ENCODE measurements around the gene KCNQ1.

DNA sequence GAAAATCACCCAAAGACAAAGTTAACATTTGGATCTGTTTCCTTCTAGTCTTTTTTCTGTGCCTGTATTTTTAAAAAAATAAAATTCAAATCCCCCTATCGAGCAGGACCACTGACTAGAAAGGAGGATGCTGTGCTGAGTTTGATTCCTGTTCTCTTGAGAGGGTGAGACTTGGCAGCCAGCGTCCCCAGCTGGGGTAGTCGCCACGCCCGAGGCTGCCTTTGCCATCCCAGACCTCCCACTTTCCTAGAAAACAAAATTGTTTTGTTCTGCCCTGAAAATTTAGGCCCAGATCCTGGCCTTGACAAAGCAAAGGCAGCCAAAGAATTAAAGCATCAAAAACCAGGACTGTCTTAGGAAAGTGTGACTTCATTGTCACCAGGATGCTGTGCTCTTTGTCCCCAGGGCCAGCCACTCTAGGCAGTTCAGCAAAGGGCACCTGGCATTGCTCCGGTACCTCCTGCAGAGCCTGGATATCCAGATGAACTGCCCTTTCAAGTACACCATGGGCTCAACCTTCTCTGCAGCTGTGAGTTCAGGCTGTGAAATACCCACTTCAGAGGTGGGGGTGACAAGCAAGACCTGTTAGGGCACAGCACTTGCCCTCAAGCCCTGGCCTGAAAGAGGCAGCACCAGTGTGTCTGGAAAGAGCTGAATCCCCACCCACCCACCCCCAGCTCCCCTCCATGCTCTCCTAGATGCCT lies 210.4 kb downstream of the KCNQ1 start:
- TF ChIP-seq CTCF (IDR thresholded peaks at IDR 0.05; ENCODE audit: low read length) (no peak), EZH2 (IDR thresholded peaks at IDR 0.05; ENCODE audit: borderline replicate concordance, low read length) (no peak)
